ENCODE results near the gene COA5. TPM values are rescaled to one million over a fixed set of nuclear protein-coding genes. Genes with fewer than 3 reads are reported as not detected.

Gene COA5
- total RNA-seq, 3 donors from 2014 or later: 27.7 to 35.2 (median 28.0) TPM

DNA sequence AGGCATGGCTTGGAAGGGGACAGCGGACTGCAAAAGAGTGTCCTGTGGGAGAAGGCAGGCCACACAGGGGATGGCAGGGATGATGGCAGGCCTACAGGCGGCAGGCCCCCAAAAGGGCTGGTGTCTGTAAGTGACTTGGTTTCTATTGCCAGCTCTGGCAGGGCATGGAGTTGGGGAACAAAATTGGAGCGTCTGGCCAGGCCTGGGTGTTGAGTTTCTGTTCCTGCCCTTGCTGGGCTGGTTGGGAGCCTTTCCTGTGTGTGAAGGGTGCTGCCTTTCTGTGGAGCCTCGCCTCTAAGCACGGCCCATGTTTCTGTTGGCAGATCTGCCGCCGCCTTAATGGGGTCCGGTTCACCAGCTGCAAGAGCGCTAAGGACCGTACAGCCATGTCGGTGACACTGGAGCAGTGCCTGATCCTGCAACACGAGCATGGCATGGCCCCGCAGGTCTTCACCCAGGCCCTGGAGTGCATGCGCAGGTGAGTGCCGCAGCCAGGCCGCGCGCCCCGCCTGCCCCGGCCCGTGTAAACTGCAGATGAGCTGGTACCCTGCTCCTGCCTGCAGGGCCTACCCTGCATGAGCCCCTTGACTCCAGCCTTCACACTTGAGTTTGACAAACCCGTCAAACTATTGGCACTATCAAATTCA lies 31.5 kb downstream of the COA5 start:
- no peak for DNase-seq
- TF ChIP-seq, protein P1, sequence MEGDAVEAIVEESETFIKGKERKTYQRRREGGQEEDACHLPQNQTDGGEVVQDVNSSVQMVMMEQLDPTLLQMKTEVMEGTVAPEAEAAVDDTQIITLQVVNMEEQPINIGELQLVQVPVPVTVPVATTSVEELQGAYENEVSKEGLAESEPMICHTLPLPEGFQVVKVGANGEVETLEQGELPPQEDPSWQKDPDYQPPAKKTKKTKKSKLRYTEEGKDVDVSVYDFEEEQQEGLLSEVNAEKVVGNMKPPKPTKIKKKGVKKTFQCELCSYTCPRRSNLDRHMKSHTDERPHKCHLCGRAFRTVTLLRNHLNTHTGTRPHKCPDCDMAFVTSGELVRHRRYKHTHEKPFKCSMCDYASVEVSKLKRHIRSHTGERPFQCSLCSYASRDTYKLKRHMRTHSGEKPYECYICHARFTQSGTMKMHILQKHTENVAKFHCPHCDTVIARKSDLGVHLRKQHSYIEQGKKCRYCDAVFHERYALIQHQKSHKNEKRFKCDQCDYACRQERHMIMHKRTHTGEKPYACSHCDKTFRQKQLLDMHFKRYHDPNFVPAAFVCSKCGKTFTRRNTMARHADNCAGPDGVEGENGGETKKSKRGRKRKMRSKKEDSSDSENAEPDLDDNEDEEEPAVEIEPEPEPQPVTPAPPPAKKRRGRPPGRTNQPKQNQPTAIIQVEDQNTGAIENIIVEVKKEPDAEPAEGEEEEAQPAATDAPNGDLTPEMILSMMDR (IDR thresholded peaks at IDR 0.05): no peak
- Histone ChIP-seq H3K36me3 (ENCODE audit: low read depth) (no peaks in the 10 kb centered on the region), H3K4me1 (ENCODE audit: low read depth) (no peaks in the 10 kb centered on the region), H3K9me3 (no peaks in the 10 kb centered on the region), H3K4me3 (no peak overlapping the region)
- ATAC-seq: no peak
- intact Hi-C loops (cut with DNase I, micrococcal nuclease): no loop called here

DNA sequence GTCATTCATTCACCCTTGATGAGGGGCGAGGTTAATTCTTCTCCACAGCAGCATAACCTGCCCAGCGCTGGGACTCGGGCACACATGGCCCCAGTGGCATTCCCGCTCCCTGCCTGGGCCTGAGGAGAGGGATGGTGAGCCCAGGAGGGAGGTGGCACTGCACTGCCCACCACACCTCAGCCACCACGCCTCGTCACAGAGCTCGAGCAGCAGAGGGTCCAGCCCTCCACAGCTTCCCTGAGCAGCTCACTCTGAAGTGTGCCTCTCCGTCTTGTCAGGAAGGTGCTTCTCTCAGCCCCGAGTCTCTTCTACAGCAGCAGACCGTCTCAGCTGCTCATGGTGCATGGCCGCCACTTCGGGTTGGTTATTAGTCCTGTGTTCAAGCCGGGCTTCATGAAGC lies 34.9 kb downstream of the COA5 start:
- intact Hi-C loops (cut with DNase I, micrococcal nuclease): no loop called here
- H3K36me3 ChIP-seq (ENCODE audit: low read depth): no peaks in the 10 kb centered on the region
- no peak for ATAC-seq

DNA sequence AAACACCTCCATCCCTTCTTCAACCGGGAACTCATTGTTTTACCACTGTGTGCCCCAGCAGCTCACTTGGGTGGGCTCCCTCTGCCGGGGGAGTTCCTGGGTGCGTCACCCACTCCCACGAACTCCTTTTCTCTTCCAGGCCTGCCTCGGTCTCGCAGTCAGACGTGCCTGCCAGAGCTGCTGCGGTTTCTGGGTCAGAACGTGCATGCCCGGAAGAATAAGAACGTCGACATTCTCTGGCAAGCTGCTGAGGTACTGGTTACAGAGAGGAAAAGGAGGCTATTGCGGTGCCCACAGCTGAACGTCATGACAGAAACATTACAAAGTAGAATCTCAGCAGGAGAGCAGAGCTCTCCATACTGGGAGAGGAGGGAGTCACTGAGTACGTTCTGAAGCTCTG lies 35.6 kb downstream of the COA5 start:
- Histone ChIP-seq H3K4me3 (no peak overlapping the region), H3K9me3 (no peaks in the 10 kb centered on the region), H3K36me3 (ENCODE audit: low read depth) (no peaks in the 10 kb centered on the region), H3K4me1 (ENCODE audit: low read depth) (no peaks in the 10 kb centered on the region)
- ATAC-seq (no peak), DNase-seq (no peak)
- intact Hi-C loops (cut with DNase I, micrococcal nuclease): no loop called here
- TF ChIP-seq, protein P1 (IDR thresholded peaks at IDR 0.05): no peak

More for the DNA sequence above, 34.9 kb downstream of the COA5 start:
- no peak overlapping the region for H3K4me3 ChIP-seq
- no peaks in the 10 kb centered on the region for H3K4me1 ChIP-seq (ENCODE audit: low read depth)
- H3K9me3 ChIP-seq: no peaks in the 10 kb centered on the region
- DNase-seq: no peak
- TF ChIP-seq, protein P1 (IDR thresholded peaks at IDR 0.05): no peak

DNA sequence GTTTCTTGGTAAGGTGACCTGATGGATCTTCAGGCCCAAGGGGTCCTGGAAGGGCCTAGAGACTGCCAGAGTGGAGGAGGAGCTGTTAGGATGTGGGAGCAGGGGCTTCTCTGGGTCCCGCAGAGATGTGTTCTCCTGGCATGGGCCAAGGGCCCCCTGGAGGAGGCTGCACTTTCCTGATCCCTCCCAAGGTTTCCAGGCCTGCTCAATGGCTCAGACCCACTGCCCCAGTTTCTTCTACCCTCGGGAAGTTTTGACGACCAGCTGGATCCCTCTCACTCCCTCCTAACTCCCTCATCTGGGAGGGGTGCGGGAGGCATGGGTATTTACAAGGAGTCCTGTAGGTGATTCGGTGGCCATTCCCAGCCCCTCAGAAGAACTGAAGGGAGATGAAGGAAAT lies 36.1 kb downstream of the COA5 start:
- Histone ChIP-seq H3K36me3 (ENCODE audit: low read depth) (no peaks in the 10 kb centered on the region), H3K9me3 (no peaks in the 10 kb centered on the region), H3K4me3 (no peak overlapping the region), H3K4me1 (ENCODE audit: low read depth) (no peaks in the 10 kb centered on the region)
- DNase-seq (no peak), ATAC-seq (no peak)
- intact Hi-C loops (cut with DNase I, micrococcal nuclease): no loop called here
- TF ChIP-seq, protein P1 (IDR thresholded peaks at IDR 0.05): no peak

DNA sequence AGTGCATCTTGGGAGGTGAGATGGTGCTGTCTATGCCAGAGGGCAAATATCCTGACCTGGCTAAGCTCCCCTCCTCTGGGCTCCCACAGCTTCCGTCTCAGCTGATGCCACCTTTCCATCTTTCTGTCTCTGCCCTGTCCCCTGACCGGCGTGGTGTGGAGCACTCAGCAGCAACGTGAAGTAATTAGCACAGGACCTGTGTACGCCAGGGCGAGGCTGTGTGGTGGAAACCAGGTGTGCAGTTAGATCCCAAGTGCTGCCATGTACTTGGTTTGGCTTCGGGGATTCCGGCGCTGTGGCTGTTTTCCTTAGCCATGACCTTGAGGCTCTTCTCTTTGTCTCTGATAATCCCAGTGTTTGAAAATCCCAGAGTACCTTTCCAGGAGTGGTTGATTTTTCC lies 36.5 kb downstream of the COA5 start:
- no peak for ATAC-seq
- Histone ChIP-seq H3K4me1 (ENCODE audit: low read depth) (no peaks in the 10 kb centered on the region), H3K4me3 (no peak overlapping the region), H3K9me3 (no peaks in the 10 kb centered on the region), H3K36me3 (ENCODE audit: low read depth) (no peaks in the 10 kb centered on the region)
- DNase-seq: no peak
- intact Hi-C loops (cut with DNase I, micrococcal nuclease): no loop called here
- TF ChIP-seq, protein P1 (IDR thresholded peaks at IDR 0.05): no peak

All from mucosa of descending colon (tissue), 3 donors.